Vagina (tissue), 2 donors: ENCODE measurements around the gene KRT222. TPM values are rescaled to one million over a fixed set of nuclear protein-coding genes. Genes with fewer than 3 reads are reported as not detected.

ENCODE experiments used
- DNase-seq, 2 donors: peaks; one replicate each; pipeline ENCODE4 v3.0.0-alpha.2; 2017; ENCODE audit errors: extremely low spot score in 2 of 2
- H3K27ac ChIP-seq: fragments of 200-600 bp; sonication (generic); one replicate; pipeline ENCODE4 v1.5.1; 2019
- H3K27me3 ChIP-seq: fragments of 200-600 bp; sonication (generic); one replicate; pipeline ENCODE4 v1.5.1; 2019
- H3K36me3 ChIP-seq, 2 donors: fragments of 200-600 bp; sonication (generic); one replicate each; pipeline ENCODE4 v1.5.1; 2017 to 2019
- H3K4me1 ChIP-seq: fragments of 200-600 bp; sonication (generic); one replicate; pipeline ENCODE4 v1.5.1; 2019
- H3K4me3 ChIP-seq, 2 donors: fragments of 200-600 bp; sonication (generic); 1 replicate in 1 of 2; 2 replicates in 1 of 2; pipeline ENCODE4 v1.5.1; 2016 to 2019
- H3K9me3 ChIP-seq: fragments of 200-600 bp; sonication (generic); one replicate; pipeline ENCODE4 v1.5.1; 2019
- POLR2A ChIP-seq, 2 donors: fragments of 450-650 bp; IDR thresholded peaks; one replicate each; pipeline ENCODE4 v1.6.1; 2017; ENCODE audit warnings: antibody characterized with exemption in 2 of 2, mild to moderate bottlenecking in 2 of 2, moderate library complexity in 2 of 2
- POLR2AphosphoS5 ChIP-seq, 2 donors: sonication (generic); formaldehyde crosslinking; IDR thresholded peaks; one replicate each; pipeline ENCODE4 v1.9.0; 2017; ENCODE audit warnings: antibody characterized with exemption in 2 of 2, mild to moderate bottlenecking in 2 of 2, low read depth in 1 of 2; ENCODE audit not compliant: insufficient read depth in 1 of 2
- intact Hi-C: fragments of 100-400 bp; cut with DNase I; formaldehyde crosslinking; loops from one replicate; pipeline ENCODE4 v1.15.1; 2023
- total RNA-seq: library from RNA; depleted of rRNA; stranded (reverse); fragments of >200 nt; gene quantifications from one replicate; pipeline ENCODE4 v1.2.3, GENCODE V29; 2016
- TF ChIP-seq, protein P1 (sequence below), 3 experiments: fragments of 450-650 bp in 2 of 3; fragments of 200-600 bp in 1 of 3; sonication (generic) in 1 of 3; IDR thresholded peaks; one replicate each; pipeline ENCODE4 v1.5.1; 2017 to 2019; ENCODE audit warnings: antibody characterized with exemption in 3 of 3, mild to moderate bottlenecking in 2 of 3, moderate library complexity in 2 of 3

The KRT222 gene
- total RNA-seq, 1 donor from 2014 or later, result not detected

GRCh38 chr17:40648384-40648968 is 16.5 kb downstream of the KRT222 start:
- Histone ChIP-seq H3K4me1 (peaks cover 50% of the 10 kb centered on the region), H3K4me3 (peak overlapping the region; percentile 57 to 64), H3K9me3 (no peaks in the 10 kb centered on the region), H3K36me3 (peaks cover 0 to 7% of the 10 kb centered on the region in 2 donors), H3K27me3 (no peaks in the 10 kb centered on the region), H3K27ac (peak overlapping the region; percentile 96)
- no peak for DNase-seq
- TF ChIP-seq POLR2A (IDR thresholded peaks at IDR 0.05), result no peak
- no peak for TF ChIP-seq POLR2AphosphoS5 (IDR thresholded peaks at IDR 0.05; ENCODE audit: insufficient read depth in 1 of 2, low read depth in 1 of 2)
- intact Hi-C loops, result no loop called here

DNA sequence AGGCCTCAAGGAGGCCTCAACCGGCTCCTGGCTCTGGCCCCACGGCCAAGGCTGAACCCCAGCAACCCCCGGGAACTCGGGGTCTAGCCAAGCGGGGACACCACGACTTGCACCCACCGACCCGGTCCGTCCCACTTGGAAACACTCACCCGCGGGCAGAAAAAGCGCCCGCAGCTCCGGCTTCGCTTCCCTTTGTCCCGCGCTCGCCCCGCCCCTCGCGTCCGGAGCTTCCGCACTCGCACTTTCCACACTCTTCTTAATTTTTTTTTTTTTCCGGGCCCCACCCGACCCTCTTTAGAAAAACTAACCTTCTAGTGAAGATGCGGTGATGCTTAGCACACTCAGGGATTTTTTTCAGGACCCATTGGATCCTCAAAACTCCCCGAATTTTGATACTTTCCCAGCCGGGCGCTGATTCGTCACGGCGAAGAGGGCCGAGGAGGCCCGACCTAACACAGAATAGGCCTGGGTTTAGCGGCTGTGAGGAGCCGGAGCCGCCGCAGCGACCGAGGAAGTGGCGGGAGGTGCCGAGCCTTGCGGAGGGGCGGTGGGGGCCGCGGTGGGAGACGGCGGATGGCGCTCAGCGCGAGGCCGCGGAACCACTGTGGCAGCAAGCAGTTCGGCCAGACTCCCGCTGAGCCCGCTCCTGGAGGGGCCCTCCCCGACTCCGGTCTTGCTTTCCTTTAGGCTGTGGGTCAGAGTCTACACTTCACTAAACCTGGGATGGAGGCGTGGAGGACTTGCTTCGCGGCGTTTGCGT is 17.2 kb downstream of the KRT222 start, which contains the start of gene SMARCE1:
SMARCE1 (minus strand) TSS at position 195 of the 760 bp plus-strand sequence. CDS start 2,016 bp downstream, outside the sequence.
- DNase-seq, result peak in 1 of 2 donors; percentile 89
- intact Hi-C loops, result no loop called here

DNA sequence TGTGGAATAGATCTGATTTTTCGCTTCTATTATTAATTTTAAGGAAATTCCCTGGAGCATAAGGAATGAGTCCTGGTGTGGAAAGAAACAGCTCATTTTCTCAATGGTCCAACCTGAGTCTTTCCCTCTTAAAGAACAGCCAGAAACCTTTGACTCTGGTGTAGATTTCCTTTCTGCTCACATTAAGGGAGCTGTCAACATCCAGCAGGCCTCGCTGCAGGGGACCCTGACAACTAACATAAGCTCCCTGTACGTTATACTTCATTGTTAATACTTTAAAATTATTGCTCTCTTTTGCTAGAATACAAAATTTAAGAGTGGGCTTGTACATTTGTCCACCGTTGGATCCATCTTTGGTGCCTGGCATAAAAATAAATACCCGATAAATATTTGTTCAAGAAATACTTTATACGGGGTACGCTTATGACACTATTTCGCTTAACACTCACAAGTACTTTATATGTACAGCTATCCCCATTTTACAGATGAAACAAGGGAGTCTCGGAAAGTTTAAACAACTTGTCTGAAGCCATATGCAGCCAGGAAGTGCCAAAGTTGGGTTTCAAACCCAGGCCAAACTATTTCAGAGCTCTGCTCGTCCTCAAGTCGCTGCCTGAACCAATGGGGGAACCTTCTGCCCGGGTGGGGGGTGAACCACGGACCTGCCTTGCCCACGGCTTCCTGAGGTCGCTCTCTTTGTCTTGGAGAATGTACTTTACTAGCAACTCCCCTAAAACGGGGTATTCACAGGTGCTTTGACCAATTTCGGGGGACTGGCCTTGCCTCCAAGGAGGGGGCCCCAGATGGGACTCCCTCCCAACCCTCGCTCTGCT is 18.0 kb downstream of the KRT222 start:
- no peaks in the 10 kb centered on the region for H3K9me3 ChIP-seq
- no peak for DNase-seq
- intact Hi-C loops, result no loop called here
- H3K4me1 ChIP-seq, result peaks cover 53% of the 10 kb centered on the region
- H3K27ac ChIP-seq, result peak overlapping the region; percentile 96
- H3K4me3 ChIP-seq, result peak overlapping the region; percentile 57 to 64
- peaks cover 0 to 17% of the 10 kb centered on the region in 2 donors for H3K36me3 ChIP-seq
- no peaks in the 10 kb centered on the region for H3K27me3 ChIP-seq
- TF ChIP-seq, protein P1, sequence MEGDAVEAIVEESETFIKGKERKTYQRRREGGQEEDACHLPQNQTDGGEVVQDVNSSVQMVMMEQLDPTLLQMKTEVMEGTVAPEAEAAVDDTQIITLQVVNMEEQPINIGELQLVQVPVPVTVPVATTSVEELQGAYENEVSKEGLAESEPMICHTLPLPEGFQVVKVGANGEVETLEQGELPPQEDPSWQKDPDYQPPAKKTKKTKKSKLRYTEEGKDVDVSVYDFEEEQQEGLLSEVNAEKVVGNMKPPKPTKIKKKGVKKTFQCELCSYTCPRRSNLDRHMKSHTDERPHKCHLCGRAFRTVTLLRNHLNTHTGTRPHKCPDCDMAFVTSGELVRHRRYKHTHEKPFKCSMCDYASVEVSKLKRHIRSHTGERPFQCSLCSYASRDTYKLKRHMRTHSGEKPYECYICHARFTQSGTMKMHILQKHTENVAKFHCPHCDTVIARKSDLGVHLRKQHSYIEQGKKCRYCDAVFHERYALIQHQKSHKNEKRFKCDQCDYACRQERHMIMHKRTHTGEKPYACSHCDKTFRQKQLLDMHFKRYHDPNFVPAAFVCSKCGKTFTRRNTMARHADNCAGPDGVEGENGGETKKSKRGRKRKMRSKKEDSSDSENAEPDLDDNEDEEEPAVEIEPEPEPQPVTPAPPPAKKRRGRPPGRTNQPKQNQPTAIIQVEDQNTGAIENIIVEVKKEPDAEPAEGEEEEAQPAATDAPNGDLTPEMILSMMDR (IDR thresholded peaks at IDR 0.05), result no peak

More for the DNA sequence above, 17.2 kb downstream of the KRT222 start, which contains the start of gene SMARCE1:
- Histone ChIP-seq H3K4me1 (peaks cover 53% of the 10 kb centered on the region), H3K4me3 (peak within 1 kb of the TSS; percentile 57 to 64), H3K27ac (peak within 1 kb of the TSS; percentile 96), H3K9me3 (no peaks in the 10 kb centered on the region), H3K36me3 (peaks cover 0 to 9% of the 10 kb centered on the region in 2 donors), H3K27me3 (no peaks in the 10 kb centered on the region)
- TF ChIP-seq POLR2AphosphoS5 (IDR thresholded peaks at IDR 0.05; ENCODE audit: insufficient read depth in 1 of 2, low read depth in 1 of 2), result peak; percentile 69 to 76
- TF ChIP-seq, protein P1 (IDR thresholded peaks at IDR 0.05), result no peak
- peak in 1 of 2 donors; percentile 17 for TF ChIP-seq POLR2A (IDR thresholded peaks at IDR 0.05)

DNA sequence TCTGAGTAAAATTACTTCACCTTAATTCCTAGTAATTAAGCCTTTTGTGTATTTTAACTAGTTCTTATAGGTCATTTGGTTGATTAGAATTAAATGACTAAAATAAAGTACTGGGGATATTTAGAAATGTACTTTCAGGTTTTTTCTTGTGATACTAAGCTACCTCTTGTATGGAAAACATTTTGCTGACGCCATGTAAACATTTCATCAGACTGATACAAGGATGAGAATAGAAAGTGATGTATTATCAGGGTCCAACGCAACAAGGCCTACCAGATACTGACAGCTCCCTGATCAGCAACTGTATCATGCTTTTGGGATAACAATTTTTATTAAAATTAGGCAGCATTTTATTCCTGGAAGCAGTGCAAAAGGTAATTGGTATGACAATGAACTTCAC is 19.0 kb downstream of the KRT222 start:
- Histone ChIP-seq H3K27me3 (no peaks in the 10 kb centered on the region), H3K36me3 (peaks cover 0 to 28% of the 10 kb centered on the region in 2 donors), H3K4me1 (peaks cover 53% of the 10 kb centered on the region), H3K4me3 (no peak overlapping the region), H3K9me3 (no peaks in the 10 kb centered on the region), H3K27ac (no peak overlapping the region)
- TF ChIP-seq, protein P1 (IDR thresholded peaks at IDR 0.05), result no peak
- TF ChIP-seq POLR2AphosphoS5 (IDR thresholded peaks at IDR 0.05; ENCODE audit: insufficient read depth in 1 of 2, low read depth in 1 of 2) (no peak), POLR2A (IDR thresholded peaks at IDR 0.05) (no peak)
- intact Hi-C loops, result no loop called here
- no peak for DNase-seq

GRCh38 chr17:40645291-40645690 is 19.7 kb downstream of the KRT222 start:
- intact Hi-C loops, result no loop called here
- no peak overlapping the region for H3K4me3 ChIP-seq
- peaks cover 53% of the 10 kb centered on the region for H3K4me1 ChIP-seq
- no peaks in the 10 kb centered on the region for H3K27me3 ChIP-seq
- TF ChIP-seq, protein P1 (IDR thresholded peaks at IDR 0.05), result no peak
- no peak for TF ChIP-seq POLR2A (IDR thresholded peaks at IDR 0.05)
- TF ChIP-seq POLR2AphosphoS5 (IDR thresholded peaks at IDR 0.05; ENCODE audit: insufficient read depth in 1 of 2, low read depth in 1 of 2), result no peak
- peaks cover 0 to 30% of the 10 kb centered on the region in 2 donors for H3K36me3 ChIP-seq
- DNase-seq, result no peak
- no peak overlapping the region for H3K27ac ChIP-seq
- no peaks in the 10 kb centered on the region for H3K9me3 ChIP-seq
